Liver (tissue), 9 donors: ENCODE results near the gene PGGT1B. TPM values are rescaled to one million over a fixed set of nuclear protein-coding genes. Genes with fewer than 3 reads are reported as not detected.
"Not testable (repeated sequence)": the region's sequence is repeated elsewhere in the genome, so short reads cannot be mapped to it uniquely, and the experiment has no call there.

Experiments
- DNase-seq: peaks from one replicate; pipeline ENCODE4 v3.0.0-alpha.2; 2017; ENCODE audit warnings: low spot score
- H3K27ac ChIP-seq, 2 donors: one replicate each; pipeline ENCODE4 v1.7.0; 2013; ENCODE audit warnings: inconsistent platforms in 2 of 2, low read length in 2 of 2, control low read depth in 1 of 2, low read depth in 1 of 2, mild to moderate bottlenecking in 1 of 2
- H3K27me3 ChIP-seq, 4 donors: one replicate each; pipeline versions ENCODE4 v1.6.1 to v1.7.0; 2013; ENCODE audit warnings: low read length in 3 of 4, inconsistent platforms in 1 of 4, mild to moderate bottlenecking in 1 of 4, moderate library complexity in 1 of 4; ENCODE audit not compliant: control insufficient read depth in 4 of 4, insufficient read depth in 4 of 4
- H3K36me3 ChIP-seq, 4 donors: one replicate each; pipeline versions ENCODE4 v1.6.1 to v1.7.0; 2013; ENCODE audit warnings: low read length in 3 of 4, mild to moderate bottlenecking in 3 of 4, low read depth in 1 of 4, moderate library complexity in 1 of 4; ENCODE audit not compliant: control insufficient read depth in 4 of 4, insufficient read depth in 3 of 4
- H3K4me1 ChIP-seq, 4 donors: one replicate each; pipeline versions ENCODE4 v1.6.1 to v1.7.0; 2013; ENCODE audit warnings: low read length in 3 of 4, mild to moderate bottlenecking in 3 of 4, moderate library complexity in 1 of 4; ENCODE audit not compliant: control insufficient read depth in 4 of 4, insufficient read depth in 4 of 4
- H3K4me3 ChIP-seq, 3 donors: one replicate each; pipeline versions ENCODE4 v1.6.1 to v1.7.0; 2013; ENCODE audit warnings: low read length in 3 of 3, control low read depth in 1 of 3, low read depth in 1 of 3, mild to moderate bottlenecking in 1 of 3
- H3K9ac ChIP-seq, 2 donors: one replicate each; pipeline ENCODE4 v1.7.0; 2013; ENCODE audit warnings: low read length in 2 of 2, mild to moderate bottlenecking in 2 of 2, moderate library complexity in 2 of 2, control low read depth in 1 of 2, low read depth in 1 of 2
- H3K9me3 ChIP-seq, 4 donors: one replicate each; pipeline versions ENCODE4 v1.6.1 to v1.7.0; 2013; ENCODE audit warnings: low read length in 3 of 4; ENCODE audit not compliant: control insufficient read depth in 4 of 4
- EGR1 ChIP-seq, 2 donors: IDR thresholded peaks; 2 replicates each; pipeline ENCODE4 v1.6.1; 2016 to 2018; ENCODE audit warnings: antibody characterized with exemption in 2 of 2, low read depth in 2 of 2
- FOXA1 ChIP-seq: IDR thresholded peaks from 2 replicates; pipeline ENCODE4 v1.6.1; 2016; ENCODE audit warnings: antibody characterized with exemption
- FOXA2 ChIP-seq: IDR thresholded peaks from 2 replicates; pipeline ENCODE4 v1.6.1; 2016; ENCODE audit warnings: antibody characterized with exemption
- GABPA ChIP-seq, 2 donors: IDR thresholded peaks in 1 of 2; conservative IDR thresholded peaks in 1 of 2; 2 replicates each; pipeline ENCODE4 v1.6.1; 2016; ENCODE audit warnings: antibody characterized with exemption in 2 of 2, mild to moderate bottlenecking in 1 of 2, moderate library complexity in 1 of 2
- HNF4A ChIP-seq, 2 donors: conservative IDR thresholded peaks; 2 replicates each; pipeline ENCODE4 v1.6.1; 2016; ENCODE audit warnings: antibody characterized with exemption in 2 of 2, mild to moderate bottlenecking in 2 of 2
- HNF4G ChIP-seq: IDR thresholded peaks from 2 replicates; pipeline ENCODE4 v1.6.1; 2016; ENCODE audit warnings: antibody characterized with exemption
- JUND ChIP-seq, 2 donors: IDR thresholded peaks; 2 replicates each; pipeline ENCODE4 v1.6.1; 2016; ENCODE audit warnings: antibody characterized with exemption in 2 of 2
- NR2F2 ChIP-seq: IDR thresholded peaks from 2 replicates; pipeline ENCODE4 v1.6.1; 2016; ENCODE audit warnings: antibody characterized with exemption
- RAD21 ChIP-seq, 2 donors: IDR thresholded peaks; 2 replicates each; pipeline ENCODE4 v1.6.1; 2016; ENCODE audit warnings: antibody characterized with exemption in 2 of 2, mild to moderate bottlenecking in 2 of 2
- REST ChIP-seq: IDR thresholded peaks from 2 replicates; pipeline ENCODE4 v1.6.1; 2016; ENCODE audit warnings: antibody characterized with exemption, mild to moderate bottlenecking
- RXRA ChIP-seq, 2 donors: IDR thresholded peaks; 2 replicates each; pipeline ENCODE4 v1.6.1; 2017 to 2018; ENCODE audit warnings: antibody characterized with exemption in 2 of 2, mild to moderate bottlenecking in 1 of 2
- SP1 ChIP-seq: IDR thresholded peaks from 2 replicates; pipeline ENCODE4 v1.6.1; 2018; ENCODE audit warnings: antibody characterized with exemption, mild to moderate bottlenecking
- TAF1 ChIP-seq: conservative IDR thresholded peaks from 2 replicates; pipeline ENCODE4 v1.6.1; 2016; ENCODE audit warnings: antibody characterized with exemption, mild to moderate bottlenecking
- YY1 ChIP-seq: IDR thresholded peaks from 2 replicates; pipeline ENCODE4 v1.6.1; 2016; ENCODE audit warnings: antibody characterized with exemption, mild to moderate bottlenecking
- WGBS: extraction: QIAGEN DNeasy Blood & Tissue Kit; methylation state at CpG from one replicate; pipeline ENCODE4 v1.1.7; 2013; 5-methylcytosine and 5-hydroxymethylcytosine counted together
- polyA plus RNA-seq, 2 donors: library from polyadenylated mRNA; stranded (reverse) in 1 of 2; unstranded in 1 of 2; fragments of 200-250 nt in 1 of 2; fragments of >200 nt in 1 of 2; fragmentation: Nextera tagmentation in 1 of 2; extraction: Ambion mirVana in 1 of 2; gene quantifications; one replicate each; pipeline versions ENCODE4 v1.2.1 to v1.2.3, GENCODE V29; 2013 to 2015
- total RNA-seq, 2 donors: library from RNA; depleted of rRNA; stranded (reverse); fragments of >200 nt; gene quantifications; one replicate each; pipeline ENCODE4 v1.2.3, GENCODE V29; 2014
- TF ChIP-seq, protein P1 (sequence below): fragments of 150-350 bp; IDR thresholded peaks from 2 replicates; pipeline ENCODE4 v1.5.1; 2017; ENCODE audit warnings: improper control_type of control experiment, low read depth, low read length; ENCODE audit not compliant: missing input control
- TF ChIP-seq, protein P2 (sequence below): IDR thresholded peaks from 2 replicates; pipeline ENCODE4 v1.6.1; 2016; ENCODE audit warnings: antibody characterized with exemption
- TF ChIP-seq, protein P3 (sequence below): IDR thresholded peaks from 2 replicates; pipeline ENCODE4 v1.6.1; 2016; ENCODE audit warnings: antibody characterized with exemption
- TF ChIP-seq, protein P4 (sequence below): IDR thresholded peaks from 2 replicates; pipeline ENCODE4 v1.6.1; 2016; ENCODE audit warnings: antibody characterized with exemption
- donor health status: healthy.
- donor health status: healthy.
- donor health status: healthy.
- donor health status: healthy.
- donor health status: healthy.

Gene PGGT1B
- total and polyA plus RNA-seq, 4 donors = 4.9 to 15.7 (median 5.6) TPM

DNA sequence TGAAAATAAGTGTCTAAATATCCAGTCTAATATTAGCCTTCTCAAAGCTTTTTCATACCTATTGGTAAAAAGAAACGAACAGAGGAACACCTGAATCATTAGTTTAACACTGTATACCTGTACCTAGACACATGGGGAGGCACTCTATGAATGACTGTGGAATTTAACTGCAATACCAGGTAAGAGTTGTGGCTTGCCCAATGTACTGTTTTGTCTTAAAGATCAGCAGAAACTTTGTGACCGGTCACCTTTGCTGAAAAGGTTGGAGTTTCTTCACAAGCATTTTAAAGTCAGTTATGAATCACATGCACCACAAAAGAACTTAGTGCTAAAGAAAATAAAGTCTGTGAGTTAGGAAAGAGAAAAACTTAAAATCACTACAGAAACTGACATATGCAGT lies 2.4 kb downstream of the PGGT1B start:
- H3K27me3 ChIP-seq = no peaks in the 10 kb centered on the region
- TF ChIP-seq RAD21 (IDR thresholded peaks at IDR 0.05) = no peak
- TF ChIP-seq HNF4A (conservative IDR thresholded peaks at IDR 0.05) = no peak
- TF ChIP-seq REST = no peak
- no peak for TF ChIP-seq SP1
- TF ChIP-seq, protein P1, sequence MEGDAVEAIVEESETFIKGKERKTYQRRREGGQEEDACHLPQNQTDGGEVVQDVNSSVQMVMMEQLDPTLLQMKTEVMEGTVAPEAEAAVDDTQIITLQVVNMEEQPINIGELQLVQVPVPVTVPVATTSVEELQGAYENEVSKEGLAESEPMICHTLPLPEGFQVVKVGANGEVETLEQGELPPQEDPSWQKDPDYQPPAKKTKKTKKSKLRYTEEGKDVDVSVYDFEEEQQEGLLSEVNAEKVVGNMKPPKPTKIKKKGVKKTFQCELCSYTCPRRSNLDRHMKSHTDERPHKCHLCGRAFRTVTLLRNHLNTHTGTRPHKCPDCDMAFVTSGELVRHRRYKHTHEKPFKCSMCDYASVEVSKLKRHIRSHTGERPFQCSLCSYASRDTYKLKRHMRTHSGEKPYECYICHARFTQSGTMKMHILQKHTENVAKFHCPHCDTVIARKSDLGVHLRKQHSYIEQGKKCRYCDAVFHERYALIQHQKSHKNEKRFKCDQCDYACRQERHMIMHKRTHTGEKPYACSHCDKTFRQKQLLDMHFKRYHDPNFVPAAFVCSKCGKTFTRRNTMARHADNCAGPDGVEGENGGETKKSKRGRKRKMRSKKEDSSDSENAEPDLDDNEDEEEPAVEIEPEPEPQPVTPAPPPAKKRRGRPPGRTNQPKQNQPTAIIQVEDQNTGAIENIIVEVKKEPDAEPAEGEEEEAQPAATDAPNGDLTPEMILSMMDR = no peak
- no peak for TF ChIP-seq FOXA1
- TF ChIP-seq, protein P2, sequence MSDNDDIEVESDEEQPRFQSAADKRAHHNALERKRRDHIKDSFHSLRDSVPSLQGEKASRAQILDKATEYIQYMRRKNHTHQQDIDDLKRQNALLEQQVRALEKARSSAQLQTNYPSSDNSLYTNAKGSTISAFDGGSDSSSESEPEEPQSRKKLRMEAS = no peak
- TF ChIP-seq GABPA (IDR thresholded peaks at IDR 0.05 in 1 of 2, conservative IDR thresholded peaks at IDR 0.05 in 1 of 2) = no peak
- TF ChIP-seq, protein P3, sequence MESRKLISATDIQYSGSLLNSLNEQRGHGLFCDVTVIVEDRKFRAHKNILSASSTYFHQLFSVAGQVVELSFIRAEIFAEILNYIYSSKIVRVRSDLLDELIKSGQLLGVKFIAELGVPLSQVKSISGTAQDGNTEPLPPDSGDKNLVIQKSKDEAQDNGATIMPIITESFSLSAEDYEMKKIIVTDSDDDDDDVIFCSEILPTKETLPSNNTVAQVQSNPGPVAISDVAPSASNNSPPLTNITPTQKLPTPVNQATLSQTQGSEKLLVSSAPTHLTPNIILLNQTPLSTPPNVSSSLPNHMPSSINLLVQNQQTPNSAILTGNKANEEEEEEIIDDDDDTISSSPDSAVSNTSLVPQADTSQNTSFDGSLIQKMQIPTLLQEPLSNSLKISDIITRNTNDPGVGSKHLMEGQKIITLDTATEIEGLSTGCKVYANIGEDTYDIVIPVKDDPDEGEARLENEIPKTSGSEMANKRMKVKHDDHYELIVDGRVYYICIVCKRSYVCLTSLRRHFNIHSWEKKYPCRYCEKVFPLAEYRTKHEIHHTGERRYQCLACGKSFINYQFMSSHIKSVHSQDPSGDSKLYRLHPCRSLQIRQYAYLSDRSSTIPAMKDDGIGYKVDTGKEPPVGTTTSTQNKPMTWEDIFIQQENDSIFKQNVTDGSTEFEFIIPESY = no peak
- TF ChIP-seq, protein P4, sequence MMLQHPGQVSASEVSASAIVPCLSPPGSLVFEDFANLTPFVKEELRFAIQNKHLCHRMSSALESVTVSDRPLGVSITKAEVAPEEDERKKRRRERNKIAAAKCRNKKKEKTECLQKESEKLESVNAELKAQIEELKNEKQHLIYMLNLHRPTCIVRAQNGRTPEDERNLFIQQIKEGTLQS = no peak
- TF ChIP-seq EGR1 (IDR thresholded peaks at IDR 0.05; ENCODE audit: low read depth in 2 of 2) = no peak
- no peak for TF ChIP-seq HNF4G
- no peak for TF ChIP-seq FOXA2
- TF ChIP-seq RXRA (IDR thresholded peaks at IDR 0.05) = no peak
- TF ChIP-seq YY1 = no peak
- TF ChIP-seq NR2F2 = no peak
- TF ChIP-seq JUND (IDR thresholded peaks at IDR 0.05) = no peak
- no peak for TF ChIP-seq TAF1
- H3K9ac ChIP-seq = no peak overlapping the region
- no peaks in the 10 kb centered on the region for H3K36me3 ChIP-seq
- 92% methylated on average over 2 of the region's 2 CpGs for WGBS
- DNase-seq = no peak
- H3K27ac ChIP-seq = no peak overlapping the region
- H3K9me3 ChIP-seq = peaks cover 0 to 2% (median 0%) of the 10 kb centered on the region in 4 donors
- no peak overlapping the region for H3K4me3 ChIP-seq
- H3K4me1 ChIP-seq = peaks cover 7 to 33% (median 19%) of the 10 kb centered on the region in 4 donors

- DNase-seq = no peak
- no peaks in the 10 kb centered on the region for H3K36me3 ChIP-seq
- H3K9ac ChIP-seq = no peak overlapping the region
- H3K4me3 ChIP-seq = no peak overlapping the region
- H3K9me3 ChIP-seq = no peaks in the 10 kb centered on the region
- no peak overlapping the region for H3K27ac ChIP-seq
- peaks cover 7 to 35% (median 22%) of the 10 kb centered on the region in 4 donors for H3K4me1 ChIP-seq
- TF ChIP-seq RXRA (IDR thresholded peaks at IDR 0.05) = no peak
- no peak for TF ChIP-seq FOXA2
- TF ChIP-seq EGR1 (IDR thresholded peaks at IDR 0.05; ENCODE audit: low read depth in 2 of 2) = no peak
- TF ChIP-seq, protein P1 = no peak
- no peak for TF ChIP-seq TAF1
- no peaks in the 10 kb centered on the region for H3K27me3 ChIP-seq
Observed at GRCh38 chr5:115257981-115258380, 4.7 kb downstream of the PGGT1B start.

DNA sequence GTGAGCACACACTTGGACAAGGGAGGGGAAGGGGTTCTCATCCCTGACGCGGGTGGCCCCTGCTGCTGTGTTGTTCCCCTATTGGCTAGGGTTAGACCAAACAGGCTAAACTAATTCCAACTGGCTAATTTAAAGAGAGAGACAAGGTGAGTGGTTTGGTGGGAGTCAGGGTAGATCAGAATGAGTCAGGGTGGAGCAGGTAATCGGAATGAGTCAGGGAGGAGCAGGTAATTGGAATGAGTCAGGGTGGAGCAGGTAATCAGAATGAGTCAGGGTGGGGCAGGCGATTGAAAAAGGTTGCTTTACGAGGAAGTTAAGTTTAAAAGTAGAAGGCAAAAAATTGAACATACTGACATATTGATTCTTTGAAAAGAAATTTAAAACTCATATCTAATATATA lies 13.3 kb downstream of the PGGT1B start:
- 84% methylated on average over 5 of the region's 5 CpGs for WGBS
- H3K4me3 ChIP-seq, H3K9me3 ChIP-seq, H3K4me1 ChIP-seq, H3K36me3 ChIP-seq, H3K27me3 ChIP-seq, DNase-seq, H3K27ac ChIP-seq, H3K9ac ChIP-seq: not testable (repeated sequence)
